ENCODE data around the gene SLCO2B1.

SLCO2B1 gene

DNA sequence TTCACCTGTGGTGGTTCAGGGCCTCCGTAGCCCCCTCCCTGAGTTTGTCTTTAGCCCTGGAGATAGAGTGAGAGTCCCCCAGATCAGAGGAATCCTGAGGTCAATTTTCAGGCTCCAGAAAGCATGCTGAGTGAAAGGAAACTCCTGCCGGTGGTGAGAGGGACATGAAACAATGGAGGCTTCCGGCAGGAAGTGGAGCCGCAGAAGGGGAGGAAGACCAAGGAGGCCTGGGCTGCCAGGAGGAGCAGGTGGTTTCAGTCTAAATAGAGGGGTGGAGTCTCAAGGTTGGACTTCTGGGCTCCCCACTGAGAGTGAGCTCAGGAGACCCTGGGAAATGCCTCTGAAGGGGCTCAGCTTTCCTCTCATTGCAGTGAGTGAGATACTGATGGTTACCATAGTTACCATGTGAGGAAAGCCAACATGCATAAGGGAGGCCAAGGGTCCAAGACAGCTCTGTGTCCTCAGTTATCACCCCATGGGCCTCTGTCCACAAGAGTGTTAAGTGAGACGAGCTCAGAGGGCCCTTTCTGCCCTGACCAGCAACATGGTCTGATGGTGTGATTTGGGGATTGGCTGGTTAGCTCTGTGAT lies 10.7 kb downstream of the SLCO2B1 start:
- no peak for DNase-seq (ENCODE audit: extremely low read depth, low read depth)
- TF ChIP-seq, protein P1, sequence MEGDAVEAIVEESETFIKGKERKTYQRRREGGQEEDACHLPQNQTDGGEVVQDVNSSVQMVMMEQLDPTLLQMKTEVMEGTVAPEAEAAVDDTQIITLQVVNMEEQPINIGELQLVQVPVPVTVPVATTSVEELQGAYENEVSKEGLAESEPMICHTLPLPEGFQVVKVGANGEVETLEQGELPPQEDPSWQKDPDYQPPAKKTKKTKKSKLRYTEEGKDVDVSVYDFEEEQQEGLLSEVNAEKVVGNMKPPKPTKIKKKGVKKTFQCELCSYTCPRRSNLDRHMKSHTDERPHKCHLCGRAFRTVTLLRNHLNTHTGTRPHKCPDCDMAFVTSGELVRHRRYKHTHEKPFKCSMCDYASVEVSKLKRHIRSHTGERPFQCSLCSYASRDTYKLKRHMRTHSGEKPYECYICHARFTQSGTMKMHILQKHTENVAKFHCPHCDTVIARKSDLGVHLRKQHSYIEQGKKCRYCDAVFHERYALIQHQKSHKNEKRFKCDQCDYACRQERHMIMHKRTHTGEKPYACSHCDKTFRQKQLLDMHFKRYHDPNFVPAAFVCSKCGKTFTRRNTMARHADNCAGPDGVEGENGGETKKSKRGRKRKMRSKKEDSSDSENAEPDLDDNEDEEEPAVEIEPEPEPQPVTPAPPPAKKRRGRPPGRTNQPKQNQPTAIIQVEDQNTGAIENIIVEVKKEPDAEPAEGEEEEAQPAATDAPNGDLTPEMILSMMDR (IDR thresholded peaks at IDR 0.05; ENCODE audit: low read depth, low read length, missing control alignments): no peak
- no peak overlapping the region for H3K4me3 ChIP-seq (replicated peaks; ENCODE audit: low read depth, low read length)

DNA sequence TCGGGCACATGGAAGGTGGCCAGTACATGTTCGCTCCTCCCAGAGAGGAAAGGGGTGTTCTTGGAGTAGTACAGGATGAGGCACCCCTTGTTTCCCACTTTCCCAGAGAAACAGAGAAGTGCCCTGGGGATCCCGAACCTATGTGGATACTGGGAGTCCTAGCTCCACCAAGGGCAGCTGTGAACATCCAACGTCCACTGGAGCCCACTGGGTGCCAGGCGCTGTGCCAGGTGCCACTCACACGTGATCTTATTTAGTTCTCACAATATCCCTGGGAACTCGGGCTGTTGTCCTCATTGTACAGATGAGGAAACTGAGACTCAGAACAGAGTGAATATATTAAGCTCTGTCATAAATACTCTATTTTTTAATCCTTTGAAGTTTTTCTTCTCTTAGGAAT lies 12.0 kb downstream of the SLCO2B1 start:
- no peak overlapping the region for H3K4me3 ChIP-seq (replicated peaks; ENCODE audit: low read depth, low read length)
- TF ChIP-seq, protein P1 (IDR thresholded peaks at IDR 0.05; ENCODE audit: low read depth, low read length, missing control alignments): no peak
- no peak for DNase-seq (ENCODE audit: extremely low read depth, low read depth)

DNA sequence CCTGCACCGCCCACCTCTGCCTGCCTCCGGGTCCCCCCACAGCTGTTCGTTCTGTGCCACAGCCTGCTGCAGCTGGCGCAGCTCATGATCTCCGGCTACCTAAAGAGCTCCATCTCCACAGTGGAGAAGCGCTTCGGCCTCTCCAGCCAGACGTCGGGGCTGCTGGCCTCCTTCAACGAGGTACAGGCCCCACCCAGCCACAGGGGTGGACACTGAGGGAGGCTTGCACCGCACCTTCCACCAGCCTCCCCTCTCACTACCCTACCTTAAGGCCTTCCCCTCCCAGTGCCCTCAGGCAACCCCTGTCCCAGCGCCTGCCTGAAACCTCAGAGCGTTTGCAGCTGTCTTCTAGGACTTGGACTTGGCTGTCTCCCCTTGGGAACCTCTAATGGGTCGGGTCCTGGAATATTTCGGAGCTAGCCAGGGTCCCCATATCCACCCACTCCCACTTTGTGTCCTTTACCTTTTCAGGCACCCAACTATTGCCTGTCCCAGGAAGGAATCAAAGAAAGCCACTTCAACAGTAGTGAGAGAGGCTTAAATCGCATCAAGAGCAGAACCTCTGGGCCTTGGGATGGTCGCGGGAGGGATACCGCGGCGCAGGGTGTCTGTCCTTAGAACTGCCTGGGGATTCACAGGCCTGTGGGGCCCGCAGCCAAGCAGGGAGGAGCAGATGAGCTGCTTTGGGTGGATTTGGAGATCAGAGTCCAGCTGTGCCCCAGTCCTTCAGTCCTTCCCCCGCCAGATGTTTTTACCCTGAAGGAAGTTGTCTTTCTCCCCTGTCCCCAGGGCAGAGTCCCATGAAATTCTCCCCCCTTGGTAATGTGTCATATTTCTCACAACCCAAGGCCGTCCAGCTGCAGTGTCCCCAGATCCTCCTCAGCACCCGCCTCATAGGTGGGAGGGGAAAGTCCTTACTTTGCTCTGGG lies 13.3 kb downstream of the SLCO2B1 start:
- TF ChIP-seq, protein P1 (IDR thresholded peaks at IDR 0.05; ENCODE audit: low read depth, low read length, missing control alignments): no peak
- no peak for DNase-seq (ENCODE audit: extremely low read depth, low read depth)
- H3K4me3 ChIP-seq (replicated peaks; ENCODE audit: low read depth, low read length): no peak overlapping the region

DNA sequence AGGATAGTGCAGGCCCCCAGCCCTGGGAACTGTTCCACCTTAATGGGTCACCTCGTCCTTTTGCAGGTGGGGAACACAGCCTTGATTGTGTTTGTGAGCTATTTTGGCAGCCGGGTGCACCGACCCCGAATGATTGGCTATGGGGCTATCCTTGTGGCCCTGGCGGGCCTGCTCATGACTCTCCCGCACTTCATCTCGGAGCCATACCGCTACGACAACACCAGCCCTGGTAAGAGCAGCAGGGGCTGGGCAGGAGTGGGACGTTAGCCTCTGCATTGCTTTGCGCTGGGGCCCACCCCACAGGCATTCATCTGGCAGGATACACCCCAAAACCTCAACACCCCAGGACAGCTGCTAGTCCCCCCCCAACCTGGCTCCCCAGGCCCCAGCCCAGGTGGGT lies 14.8 kb downstream of the SLCO2B1 start:
- TF ChIP-seq, protein P1 (IDR thresholded peaks at IDR 0.05; ENCODE audit: low read depth, low read length, missing control alignments): no peak

DNA sequence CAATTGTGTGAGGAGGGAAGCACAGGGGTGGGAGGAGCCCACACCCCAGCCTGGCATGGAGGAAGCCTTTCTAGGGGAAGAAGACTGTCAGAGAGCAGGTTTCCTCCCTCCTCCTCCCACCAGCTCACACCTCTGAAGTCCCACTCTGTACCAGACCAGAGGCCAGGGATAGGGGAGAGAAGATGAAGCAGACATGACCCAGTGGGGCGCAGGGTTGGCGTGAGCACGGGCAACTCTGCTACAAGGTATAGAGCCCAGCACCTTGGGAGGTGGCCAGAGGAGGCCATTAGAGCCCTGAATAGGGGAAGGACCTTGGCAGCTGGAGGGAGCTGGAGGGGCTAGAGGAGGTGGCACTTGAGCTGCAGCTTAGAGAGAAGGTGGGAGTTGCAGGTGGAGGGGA lies 15.9 kb downstream of the SLCO2B1 start:
- DNase-seq (ENCODE audit: extremely low read depth, low read depth): no peak
- TF ChIP-seq, protein P1 (IDR thresholded peaks at IDR 0.05; ENCODE audit: low read depth, low read length, missing control alignments): no peak
- H3K4me3 ChIP-seq (replicated peaks; ENCODE audit: low read depth, low read length): no peak overlapping the region

More for the DNA sequence above, 14.8 kb downstream of the SLCO2B1 start:
- H3K4me3 ChIP-seq (replicated peaks; ENCODE audit: low read depth, low read length): no peak overlapping the region
- DNase-seq (ENCODE audit: extremely low read depth, low read depth): no peak

DNA sequence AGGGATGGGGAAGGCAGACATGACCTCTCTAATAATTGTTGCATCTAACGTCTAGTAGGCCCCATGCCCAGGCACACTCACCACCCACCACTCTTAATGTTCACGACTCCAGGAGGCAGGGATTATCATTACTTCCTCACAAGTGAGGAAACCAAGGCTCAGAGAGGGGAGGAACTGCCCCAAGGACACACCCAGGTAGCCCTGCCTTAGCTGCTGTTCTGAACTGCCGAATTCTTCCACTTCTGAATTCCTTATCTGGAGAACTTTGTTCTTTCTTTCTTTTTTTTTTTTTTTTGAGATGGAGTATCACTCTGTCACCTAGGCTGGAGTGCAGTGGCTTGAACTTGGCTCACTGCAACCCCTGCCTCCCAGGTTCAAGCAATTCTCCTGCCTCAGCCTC lies 16.7 kb downstream of the SLCO2B1 start:
- TF ChIP-seq, protein P1 (IDR thresholded peaks at IDR 0.05; ENCODE audit: low read depth, low read length, missing control alignments): no peak
- H3K4me3 ChIP-seq (replicated peaks; ENCODE audit: low read depth, low read length): no peak overlapping the region
- no peak for DNase-seq (ENCODE audit: extremely low read depth, low read depth)
